Testis (tissue), 3 donors: ENCODE data around the gene MTMR3. TPM values are rescaled to one million over a fixed set of nuclear protein-coding genes. Genes with fewer than 3 reads are reported as not detected.
A peak's percentile ranks its signal among the peaks of the same experiment; 100 is the strongest.

Experiments
- DNase-seq: peaks from one replicate; pipeline ENCODE4 v3.0.0-alpha.2; 2019
- H3K27ac ChIP-seq, 2 donors: fragments of 200-600 bp; sonication (generic); one replicate each; pipeline ENCODE4 v1.5.1; 2019
- H3K27me3 ChIP-seq: fragments of 200-600 bp; sonication (generic); one replicate; pipeline ENCODE4 v1.5.1; 2019
- H3K36me3 ChIP-seq: fragments of 200-600 bp; sonication (generic); one replicate; pipeline ENCODE4 v1.5.1; 2017; ENCODE audit warnings: low read depth; ENCODE audit errors: missing control alignments
- H3K4me1 ChIP-seq: fragments of 200-600 bp; sonication (generic); one replicate; pipeline ENCODE4 v1.5.1; 2019
- H3K4me3 ChIP-seq, 2 donors: fragments of 200-600 bp; sonication (generic); one replicate each; pipeline ENCODE4 v1.5.1; 2017 to 2019
- H3K9me3 ChIP-seq: fragments of 200-600 bp; sonication (generic); one replicate; pipeline ENCODE4 v1.5.1; 2017
- CTCF ChIP-seq, 3 experiments: fragments of 450-650 bp in 2 of 3; fragments of 200-600 bp in 1 of 3; sonication (generic) in 1 of 3; IDR thresholded peaks; one replicate each; pipeline ENCODE4 v1.5.1; 2016 to 2019; ENCODE audit warnings: antibody characterized with exemption in 3 of 3, mild to moderate bottlenecking in 2 of 3, moderate library complexity in 1 of 3
- POLR2A ChIP-seq: fragments of 450-650 bp; IDR thresholded peaks from one replicate; pipeline ENCODE4 v1.6.1; 2017; ENCODE audit warnings: antibody characterized with exemption, mild to moderate bottlenecking, moderate library complexity
- WGBS, 2 donors: methylation state at CpG; one replicate each; pipeline ENCODE4 v1.1.5; 2018; 5-methylcytosine and 5-hydroxymethylcytosine counted together
- intact Hi-C: fragments of 100-400 bp; cut with DNase I; formaldehyde crosslinking; loops from one replicate; pipeline ENCODE4 v1.15.1; 2023; ENCODE audit warnings: low total_unique reads
- polyA plus RNA-seq: library from polyadenylated mRNA; stranded (reverse); fragments of 350-450 nt; fragmentation: Illumina TruSeq; extraction: RNeasy Lipid Tissue Mini Kit (QIAGEN cat#74804); gene quantifications from one replicate; pipeline ENCODE4 v1.2.3, GENCODE V29; 2014; ENCODE audit warnings: low read depth, low replicate concordance; ENCODE audit not compliant: insufficient read depth
- total RNA-seq, 2 donors: library from RNA; depleted of rRNA; stranded (reverse); fragments of >200 nt; gene quantifications; one replicate each; pipeline ENCODE4 v1.2.3, GENCODE V29; 2016

MTMR3 gene
- total and polyA plus RNA-seq, 3 donors from 2014 or later: 75.2 to 137 (median 130) TPM

- H3K27me3 ChIP-seq: no peaks in the 10 kb centered on the region
- WGBS, 2 donors: 58 to 65% methylated on average over 2 of the region's 2 CpGs
- DNase-seq: no peak
- intact Hi-C loops: no loop called here
- no peak for TF ChIP-seq POLR2A
- no peak for TF ChIP-seq CTCF (IDR thresholded peaks at IDR 0.05)
- peaks cover 14% of the 10 kb centered on the region for H3K4me1 ChIP-seq
- peak overlapping the region in 1 of 2 donors; percentile 28 for H3K27ac ChIP-seq
- no peaks in the 10 kb centered on the region for H3K36me3 ChIP-seq
- H3K9me3 ChIP-seq: no peaks in the 10 kb centered on the region
- no peak overlapping the region for H3K4me3 ChIP-seq
Measured at GRCh38 chr22:30008401-30008800, 125.4 kb downstream of the MTMR3 start.

- peaks cover 14% of the 10 kb centered on the region for H3K4me1 ChIP-seq
- H3K27me3 ChIP-seq: no peaks in the 10 kb centered on the region
- TF ChIP-seq CTCF (IDR thresholded peaks at IDR 0.05) (no peak), POLR2A (no peak)
- H3K9me3 ChIP-seq: no peaks in the 10 kb centered on the region
- intact Hi-C loops: no loop called here
- H3K27ac ChIP-seq: no peak overlapping the region
- no peaks in the 10 kb centered on the region for H3K36me3 ChIP-seq
- no peak overlapping the region for H3K4me3 ChIP-seq
- no peak for DNase-seq
Measured at GRCh38 chr22:30009478-30009877, 126.5 kb downstream of the MTMR3 start.

GRCh38 chr22:30010789-30011405, 127.9 kb downstream of the MTMR3 start:
- Histone ChIP-seq H3K4me1 (peaks cover 14% of the 10 kb centered on the region), H3K9me3 (no peaks in the 10 kb centered on the region), H3K36me3 (no peaks in the 10 kb centered on the region), H3K27me3 (no peaks in the 10 kb centered on the region), H3K4me3 (no peak overlapping the region), H3K27ac (no peak overlapping the region)
- DNase-seq: no peak
- intact Hi-C loops: no loop called here
- 38 to 40% methylated on average over 2 of the region's 2 CpGs for WGBS, 2 donors
- TF ChIP-seq POLR2A (no peak), CTCF (IDR thresholded peaks at IDR 0.05) (no peak)

- Histone ChIP-seq H3K27ac (no peak overlapping the region), H3K27me3 (no peaks in the 10 kb centered on the region), H3K4me1 (peaks cover 9% of the 10 kb centered on the region), H3K4me3 (no peak overlapping the region), H3K36me3 (no peaks in the 10 kb centered on the region), H3K9me3 (no peaks in the 10 kb centered on the region)
- TF ChIP-seq CTCF (IDR thresholded peaks at IDR 0.05) (no peak), POLR2A (no peak)
- DNase-seq: no peak
- 69 to 73% methylated on average over 5 of the region's 5 CpGs for WGBS, 2 donors
- intact Hi-C loops: no loop called here
Measured at GRCh38 chr22:30013201-30013600, 130.2 kb downstream of the MTMR3 start.

- H3K4me1 ChIP-seq: peaks cover 3% of the 10 kb centered on the region
- no peaks in the 10 kb centered on the region for H3K9me3 ChIP-seq
- intact Hi-C loops: no loop called here
- no peak overlapping the region for H3K4me3 ChIP-seq
- H3K27ac ChIP-seq: no peak overlapping the region
- H3K27me3 ChIP-seq: no peaks in the 10 kb centered on the region
- no peak for DNase-seq
- TF ChIP-seq POLR2A (no peak), CTCF (IDR thresholded peaks at IDR 0.05) (no peak)
- H3K36me3 ChIP-seq: no peaks in the 10 kb centered on the region
Measured at GRCh38 chr22:30014244-30014643, 131.3 kb downstream of the MTMR3 start.
